SK-N-MC (cell line): ENCODE results near the gene RNMT.

Experiments
- DNase-seq: peaks from one replicate; pipeline ENCODE4 v3.0.0-alpha.2; 2011; ENCODE audit warnings: low read depth, low spot score
- H3K27ac ChIP-seq: fragments of 200-600 bp; sonication (generic); 2 replicates; pipeline ENCODE4 v1.5.1; 2016; ENCODE audit warnings: mixed run types
- H3K36me3 ChIP-seq: fragments of 200-600 bp; sonication (generic); 2 replicates; pipeline ENCODE4 v1.6.1; 2017; ENCODE audit warnings: antibody characterized with exemption, low read length, mixed read lengths; ENCODE audit not compliant: insufficient read depth
- H3K4me3 ChIP-seq: fragments of 200-600 bp; sonication (generic); 2 replicates; pipeline ENCODE4 v1.5.1; 2016
- H3K9ac ChIP-seq: fragments of 200-600 bp; sonication (generic); 2 replicates; pipeline ENCODE4 v1.8.0; 2017; ENCODE audit warnings: mixed run types, mixed read lengths; ENCODE audit not compliant: insufficient read length
- H3K9me3 ChIP-seq: fragments of 200-600 bp; sonication (generic); 2 replicates; pipeline ENCODE4 v1.6.1; 2017; ENCODE audit warnings: low read depth, mild to moderate bottlenecking, antibody characterized with exemption, low read length, moderate library complexity, mixed read lengths
- EZH2 ChIP-seq: fragments of 200-600 bp; sonication (generic); IDR thresholded peaks from one replicate; pipeline ENCODE4 v1.6.1; 2017; ENCODE audit warnings: antibody characterized with exemption
- FOXP2 ChIP-seq: optimal IDR thresholded peaks from 2 replicates; pipeline ENCODE3; 2011; ENCODE audit warnings: mild to moderate bottlenecking, moderate library complexity; ENCODE audit not compliant: insufficient read depth; ENCODE audit errors: extremely low read length, control extremely low read depth
- POLR2AphosphoS5 ChIP-seq: IDR thresholded peaks from 2 replicates; pipeline ENCODE4 v1.6.1; 2012; ENCODE audit warnings: mild to moderate bottlenecking, low read depth, low read length, borderline replicate concordance

RNMT gene

DNA sequence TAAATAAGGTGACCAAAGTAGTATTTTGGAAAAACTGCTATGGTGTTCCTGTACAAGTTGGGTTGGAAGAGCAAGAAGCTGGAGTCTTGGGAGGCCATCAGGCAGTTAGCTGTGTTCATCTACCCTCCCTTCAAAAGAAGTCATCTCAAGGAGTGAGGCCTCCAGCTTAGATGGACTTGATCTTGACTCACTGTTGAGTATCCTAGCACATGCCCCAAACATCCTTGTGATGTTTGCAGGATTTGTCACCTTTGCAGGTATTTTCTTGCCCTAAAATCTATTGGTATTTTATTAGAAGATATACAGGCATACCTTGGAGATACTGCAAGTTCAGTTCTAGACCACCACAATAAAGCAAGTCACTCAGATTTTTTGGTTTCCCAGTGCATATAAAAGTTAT, 30.2 kb downstream of the RNMT start:
- Histone ChIP-seq H3K27ac (no peak overlapping the region), H3K4me3 (no peak overlapping the region), H3K9ac (no peak overlapping the region), H3K9me3 (no peaks in the 10 kb centered on the region), H3K36me3 (peaks cover 56% of the 10 kb centered on the region)
- TF ChIP-seq EZH2, result no peak
- TF ChIP-seq FOXP2, result no peak
- TF ChIP-seq POLR2AphosphoS5, result no peak
- no peak for DNase-seq

DNA sequence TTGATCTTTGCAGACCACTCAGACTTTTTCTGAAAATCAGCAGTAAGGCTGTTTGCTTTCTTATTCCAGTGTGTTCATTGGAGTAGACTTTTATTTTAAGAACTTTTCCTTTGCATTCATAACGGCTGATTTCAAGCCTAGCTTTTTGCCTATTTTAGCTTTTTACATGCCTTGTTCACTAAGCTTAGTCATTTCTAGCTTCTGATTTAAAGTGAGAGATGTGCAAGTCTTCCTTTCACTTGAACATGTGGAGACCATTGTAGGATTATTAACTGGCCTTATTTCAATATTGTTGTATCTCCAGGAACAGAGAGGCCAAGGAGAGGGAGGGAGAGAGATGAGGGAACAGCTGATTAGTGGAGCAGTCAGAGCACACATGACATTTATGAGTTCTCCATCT, 32.1 kb downstream of the RNMT start:
- Histone ChIP-seq H3K4me3 (no peak overlapping the region), H3K9me3 (no peaks in the 10 kb centered on the region), H3K9ac (no peak overlapping the region), H3K36me3 (peaks cover 47% of the 10 kb centered on the region), H3K27ac (no peak overlapping the region)
- no peak for DNase-seq
- no peak for TF ChIP-seq FOXP2
- TF ChIP-seq POLR2AphosphoS5, result no peak
- no peak for TF ChIP-seq EZH2

DNA sequence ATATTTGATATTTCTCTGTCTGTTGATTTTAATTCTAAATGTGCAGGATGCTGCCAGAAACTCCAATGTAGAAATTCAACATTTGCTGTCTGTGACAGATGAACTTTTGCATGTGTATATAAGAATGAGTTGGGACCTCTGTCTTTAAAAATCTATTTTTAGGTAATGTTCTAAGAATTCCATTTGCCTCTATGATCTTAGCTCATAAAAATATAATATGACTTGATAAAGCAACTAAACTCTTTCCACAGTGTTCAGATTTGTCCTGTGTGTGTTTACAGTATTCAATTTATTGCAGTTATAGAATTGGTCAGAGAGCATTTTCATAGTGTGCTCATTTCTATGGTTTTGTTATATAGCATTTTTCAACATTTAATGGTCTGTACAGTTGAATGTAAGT, 33.6 kb downstream of the RNMT start:
- DNase-seq, result no peak
- Histone ChIP-seq H3K4me3 (no peak overlapping the region), H3K9me3 (no peaks in the 10 kb centered on the region), H3K27ac (no peak overlapping the region), H3K9ac (no peak overlapping the region), H3K36me3 (peaks cover 33% of the 10 kb centered on the region)
- no peak for TF ChIP-seq POLR2AphosphoS5
- TF ChIP-seq FOXP2, result no peak
- TF ChIP-seq EZH2, result no peak

DNA sequence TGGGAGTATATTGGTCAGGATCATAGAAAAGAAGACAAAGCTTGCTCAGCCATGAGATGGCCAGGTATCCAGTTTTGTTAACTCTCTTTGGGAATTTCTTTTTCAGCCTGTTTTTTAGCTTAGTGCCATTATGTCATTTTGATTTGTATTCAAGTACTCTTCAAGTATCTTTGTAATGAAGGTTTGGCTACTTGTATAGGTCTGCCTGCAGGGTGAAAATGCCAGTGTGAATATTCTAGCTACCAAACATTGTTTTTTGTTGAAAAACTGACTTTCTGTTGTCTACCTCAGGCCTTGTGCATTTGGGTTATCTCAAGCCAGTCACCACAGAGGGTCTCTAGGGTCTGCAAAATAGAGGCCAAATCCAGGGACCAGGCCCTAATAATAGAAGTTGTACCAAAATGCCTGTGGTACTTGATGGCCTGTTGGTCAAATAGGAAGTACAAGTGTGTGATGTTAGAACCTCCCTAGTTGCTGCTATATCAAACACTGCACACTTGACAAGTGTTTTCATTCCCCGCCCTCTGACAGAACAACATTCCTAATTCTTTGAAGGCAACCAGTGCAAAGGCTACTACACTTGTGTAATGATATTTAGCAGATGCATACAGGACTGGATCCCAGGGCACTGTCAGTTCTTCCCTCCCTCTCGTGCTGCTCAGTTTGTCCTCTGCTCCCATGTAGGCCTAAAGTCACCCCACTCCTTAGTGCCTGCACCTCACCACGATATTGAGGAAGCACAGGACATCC, 36.4 kb downstream of the RNMT start:
- H3K9me3 ChIP-seq, result peaks cover under 1% of the 10 kb centered on the region; the same call in 1 of the 2 replicates
- H3K4me3 ChIP-seq, result no peak overlapping the region
- no peak for TF ChIP-seq FOXP2
- TF ChIP-seq POLR2AphosphoS5, result no peak
- TF ChIP-seq EZH2, result no peak
- DNase-seq, result no peak
- H3K27ac ChIP-seq, result no peak overlapping the region
- H3K36me3 ChIP-seq, result peaks cover 8% of the 10 kb centered on the region; the same call in 1 of the 2 replicates
- no peak overlapping the region for H3K9ac ChIP-seq

DNA sequence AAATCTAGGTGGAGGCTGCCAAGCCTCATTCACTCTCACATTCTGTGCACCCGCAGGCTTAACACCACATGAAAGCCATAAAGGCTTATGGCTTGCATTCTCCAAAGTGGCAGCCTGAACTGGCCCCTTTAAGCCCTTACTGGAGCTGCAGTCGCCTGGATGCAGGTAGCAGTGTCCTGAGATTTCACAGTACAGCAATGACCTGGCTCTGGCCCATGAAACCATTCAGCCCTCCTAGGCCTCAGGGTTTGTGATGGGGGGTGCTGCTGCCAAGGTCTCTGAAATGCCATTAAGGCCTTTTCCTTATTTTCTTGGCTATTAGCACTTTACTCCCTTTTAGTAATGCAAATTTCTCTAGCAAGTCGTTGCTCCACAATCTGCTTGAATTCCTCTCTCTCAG, 48.6 kb downstream of the RNMT start:
- no peak for DNase-seq
- H3K9ac ChIP-seq, result no peak overlapping the region
- H3K9me3 ChIP-seq, result no peaks in the 10 kb centered on the region
- H3K27ac ChIP-seq, result no peak overlapping the region
- H3K36me3 ChIP-seq, result no peaks in the 10 kb centered on the region
- H3K4me3 ChIP-seq, result no peak overlapping the region
- TF ChIP-seq FOXP2 (no peak), POLR2AphosphoS5 (no peak), EZH2 (no peak)

DNA sequence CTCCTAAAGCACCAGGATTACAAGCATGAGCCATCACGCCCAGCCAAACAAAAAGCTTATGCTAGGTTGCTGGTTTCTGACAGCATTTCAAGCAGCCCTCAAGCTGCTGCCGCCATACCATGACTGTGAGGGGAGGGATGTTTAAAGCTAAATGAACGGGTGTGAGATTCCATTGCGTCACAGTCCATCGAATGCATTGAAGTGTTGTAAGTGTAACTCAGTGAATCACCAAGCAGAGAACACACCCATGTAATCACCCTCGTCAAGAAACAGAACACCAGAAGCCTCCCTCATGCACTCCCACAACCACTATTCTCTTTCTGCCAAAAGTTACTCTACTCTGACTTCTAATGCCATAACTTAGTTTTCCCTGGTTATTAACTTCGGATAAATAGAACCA, 64.7 kb downstream of the RNMT start:
- Histone ChIP-seq H3K9ac (no peak overlapping the region), H3K36me3 (no peaks in the 10 kb centered on the region), H3K4me3 (no peak overlapping the region), H3K9me3 (no peaks in the 10 kb centered on the region), H3K27ac (no peak overlapping the region)
- DNase-seq, result no peak
- no peak for TF ChIP-seq EZH2
- no peak for TF ChIP-seq FOXP2
- TF ChIP-seq POLR2AphosphoS5, result no peak

DNA sequence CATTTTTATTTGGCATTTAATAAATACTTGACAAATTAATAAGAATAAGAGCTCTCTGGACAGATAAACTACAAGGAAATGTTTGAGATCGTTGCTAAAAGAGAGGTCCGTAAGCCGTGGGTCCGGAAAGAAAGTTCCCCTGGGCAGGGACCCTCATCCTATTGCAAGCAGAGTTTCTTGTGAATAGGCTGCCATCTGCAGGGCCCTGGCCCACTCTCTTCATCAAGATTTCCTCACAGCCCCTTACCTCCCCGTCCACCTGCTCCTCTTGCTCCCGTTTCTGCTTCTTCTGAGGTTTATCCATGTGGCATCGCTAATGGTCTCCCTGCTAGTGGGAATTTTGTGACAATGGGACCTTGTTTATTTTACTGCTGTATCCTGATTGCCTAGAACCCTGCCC, 67.3 kb downstream of the RNMT start:
- no peak overlapping the region for H3K27ac ChIP-seq
- TF ChIP-seq POLR2AphosphoS5 (no peak), EZH2 (no peak), FOXP2 (no peak)
- no peak overlapping the region for H3K9ac ChIP-seq
- no peak overlapping the region for H3K4me3 ChIP-seq
- DNase-seq, result no peak
- no peaks in the 10 kb centered on the region for H3K36me3 ChIP-seq
- no peaks in the 10 kb centered on the region for H3K9me3 ChIP-seq

DNA sequence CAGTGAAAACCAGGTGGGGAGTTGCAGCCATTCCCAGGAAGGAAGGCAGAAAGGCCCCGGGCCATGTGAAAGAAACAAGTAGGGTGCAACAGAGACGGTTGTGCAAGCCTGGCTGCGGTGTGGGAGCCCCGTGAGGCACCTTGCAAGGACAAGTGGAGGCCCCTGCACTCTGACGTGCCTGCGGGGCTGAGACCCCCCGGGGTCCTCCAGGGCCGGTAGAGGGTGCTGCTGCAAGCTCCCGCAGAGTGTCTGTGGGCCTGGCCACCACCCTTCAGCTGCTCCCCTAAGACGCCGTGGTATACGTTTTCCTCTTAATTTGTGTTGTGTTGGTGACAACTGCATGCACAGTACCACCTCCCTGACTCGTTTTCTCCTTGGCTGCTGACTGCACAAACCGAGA, 70.0 kb downstream of the RNMT start:
- Histone ChIP-seq H3K4me3 (no peak overlapping the region), H3K36me3 (no peaks in the 10 kb centered on the region), H3K27ac (no peak overlapping the region), H3K9ac (no peak overlapping the region), H3K9me3 (no peaks in the 10 kb centered on the region)
- no peak for DNase-seq
- TF ChIP-seq FOXP2 (no peak), POLR2AphosphoS5 (no peak), EZH2 (no peak)
